ENCODE data around the gene MRTFB. TPM values are rescaled to one million over a fixed set of nuclear protein-coding genes. Genes with fewer than 3 reads are reported as not detected.

Gene MRTFB
- total and polyA plus RNA-seq, 5 experiments from 2014 or later = 2.5 to 23.3 (median 6.4) TPM

- no peak for DNase-seq
- POLR2A ChIA-PET = interaction anchor here (1.1 to 3.1 kb wide), 3 partner anchors 9 to 24 kb away, joined by 3 to 24 read pairs (median 4); no protein-coding TSS in a partner anchor
- Mint-ChIP-seq H3K4me1 (peaks cover 17 to 50% (median 35%) of the 10 kb centered on the region in 4 donors), H3K27me3 (peaks cover 0 to under 1% (median 0%) of the 10 kb centered on the region in 5 donors), H3K27ac (peak overlapping the region; percentile 83 to 96 (median 92)), H3K36me3 (no peaks in the 10 kb centered on the region), H3K4me3 (peak overlapping the region in 9 of 10 donors; percentile 75 to 92 (median 87)), H3K9me3 (no peaks in the 10 kb centered on the region)
- ATAC-seq = no peak
Measured at GRCh38 chr16:14309906-14310305, 238.8 kb downstream of the MRTFB start.

GRCh38 chr16:14310519-14310991, 239.4 kb downstream of the MRTFB start:
- no peak overlapping the region for H3K4me3 Mint-ChIP-seq
- H3K36me3 Mint-ChIP-seq = no peaks in the 10 kb centered on the region
- H3K4me1 Mint-ChIP-seq = peaks cover 17 to 44% (median 35%) of the 10 kb centered on the region in 4 donors
- DNase-seq = no peak
- POLR2A ChIA-PET = interaction anchor here (1.1 kb wide), 1 partner anchor 9 kb away, joined by 4 read pairs; no protein-coding TSS in a partner anchor
- H3K27me3 Mint-ChIP-seq = no peaks in the 10 kb centered on the region
- ATAC-seq = no peak
- no peaks in the 10 kb centered on the region for H3K9me3 Mint-ChIP-seq
- peak overlapping the region in 2 of 10 donors; percentile 47 to 52 for H3K27ac Mint-ChIP-seq

GRCh38 chr16:14314116-14314515, 243.0 kb downstream of the MRTFB start:
- ATAC-seq (no peak), DNase-seq (no peak)
- POLR2A ChIA-PET = no interaction called here
- Mint-ChIP-seq H3K9me3 (no peaks in the 10 kb centered on the region), H3K36me3 (no peaks in the 10 kb centered on the region), H3K27ac (peak overlapping the region in 1 of 10 donors; percentile 7), H3K27me3 (no peaks in the 10 kb centered on the region), H3K4me1 (peaks cover 11 to 13% (median 11%) of the 10 kb centered on the region in 4 donors), H3K4me3 (no peak overlapping the region)

DNA sequence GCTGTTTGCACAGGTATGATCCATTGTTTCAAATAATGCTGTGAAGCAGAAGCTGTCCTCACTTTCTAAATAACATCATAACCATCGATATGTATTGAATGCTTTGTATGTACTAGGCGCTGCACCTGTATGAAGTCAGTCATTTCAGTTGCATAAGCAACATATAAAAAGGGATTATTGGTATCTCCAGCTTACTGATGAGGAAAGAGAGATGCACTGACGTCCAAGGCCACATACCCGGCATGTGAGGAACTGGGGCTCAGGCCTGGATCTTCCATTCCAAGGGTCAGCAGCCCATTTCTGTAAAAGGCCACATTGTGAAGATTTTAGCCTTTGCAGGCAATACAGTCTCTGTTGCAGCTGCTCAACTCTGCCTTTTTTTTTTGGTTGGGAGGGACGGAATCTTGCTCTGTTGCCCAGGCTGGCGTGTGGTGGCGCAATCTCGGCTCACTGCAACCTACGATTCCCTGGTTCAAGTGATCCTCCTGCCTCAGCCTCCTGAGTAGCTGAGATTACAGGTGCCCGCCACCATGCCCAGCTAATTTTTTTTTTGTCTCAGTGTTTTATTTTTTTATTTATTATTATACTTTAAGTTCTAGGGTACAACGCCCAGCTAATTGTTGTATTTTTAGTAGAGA, 244.7 kb downstream of the MRTFB start:
- no peak for DNase-seq
- no peaks in the 10 kb centered on the region for H3K9me3 Mint-ChIP-seq
- peaks cover 0 to 5% (median under 1%) of the 10 kb centered on the region in 4 donors for H3K4me1 Mint-ChIP-seq
- H3K36me3 Mint-ChIP-seq = no peaks in the 10 kb centered on the region
- no peak for ATAC-seq
- POLR2A ChIA-PET = interaction anchor here (0.6 kb wide), 2 partner anchors 255 to 327 kb away, joined by 4 to 5 read pairs; no protein-coding TSS in a partner anchor
- H3K4me3 Mint-ChIP-seq = no peak overlapping the region
- H3K27me3 Mint-ChIP-seq = no peaks in the 10 kb centered on the region
- no peak overlapping the region for H3K27ac Mint-ChIP-seq

Small RNAs within 50 kb of the gene (microRNA-seq; reads per million reads assigned to microRNA genes)
- gene MIR193B (ENCODE audit: borderline microRNAs expressed) (13.7 reads per million, percentile 33 among the genes with 10 or more reads in this experiment), gene MIR365A (ENCODE audit: borderline microRNAs expressed) (not detected)

Other genes starting within 250 kb of the MRTFB start
- 10 to 100 TPM; 12.8 to 16.3 TPM for gene ERCC4, start 151.2 kb upstream of the MRTFB start, total RNA-seq
- gene ERCC4, start 151.2 kb upstream of the MRTFB start, polyA plus RNA-seq = 10 to 100 TPM; 18.2 to 22.1 (median 18.6) TPM

Measured in naive thymus-derived CD8-positive, alpha-beta T cell (primary cell).